Endothelial cell of umbilical vein (primary cell): ENCODE results near the gene PTGES3L. TPM values are rescaled to one million over a fixed set of nuclear protein-coding genes. Genes with fewer than 3 reads are reported as not detected.

Experiments
- BruUV-seq: library from RNA; stranded (reverse); fragments of 400-500 nt; replicated peaks from 2 replicates; lab custom pipeline; 2021; lab: Mats Ljungman, UMichigan
- CTCF ChIA-PET: fragments of 300-600, 350-600 bp; sonication (Branson Sonifier 250); formaldehyde crosslinking; loops from one replicate; lab custom pipeline; 2021; ENCODE audit warnings: antibody characterized with exemption, inconsistent platforms; lab: Charles Lee
- POLR2A ChIA-PET: fragments of 300-600, 350-600 bp; sonication (Branson Sonifier 250); formaldehyde crosslinking; loops from one replicate; lab custom pipeline; 2021; ENCODE audit warnings: antibody characterized with exemption, inconsistent platforms; lab: Charles Lee
- DNase-seq: peaks from one replicate; pipeline ENCODE4 v3.0.0-alpha.2; 2011; ENCODE audit warnings: low read depth, low spot score
- FAIRE-seq: peaks from 2 replicates; lab custom pipeline; 2011; peaks lifted over from hg19 to GRCh38; lab: Jason Lieb, UNC
- H2AFZ ChIP-seq: 2 replicates; pipeline ENCODE4 v1.6.0; 2012; ENCODE audit warnings: low read depth, low read length, control low read depth, inconsistent platforms
- H3K27ac ChIP-seq: 2 replicates; pipeline ENCODE4 v1.5.1; 2011; ENCODE audit warnings: low read depth, mild to moderate bottlenecking, control low read depth, low read length, moderate library complexity; ENCODE audit not compliant: insufficient read depth
- H3K27me3 ChIP-seq, 2 experiments: 2 replicates each; pipeline versions ENCODE4 v1.6.0 to v1.6.1; 2011; ENCODE audit warnings: low read length in 2 of 2, mixed read lengths in 1 of 2; ENCODE audit not compliant: control insufficient read depth in 2 of 2, insufficient read depth in 2 of 2
- H3K36me3 ChIP-seq, 2 experiments: 2 replicates in 1 of 2; 3 replicates in 1 of 2; pipeline ENCODE4 v1.5.1; 2011; ENCODE audit warnings: low read length in 2 of 2, mild to moderate bottlenecking in 1 of 2, moderate library complexity in 1 of 2; ENCODE audit not compliant: control insufficient read depth in 2 of 2, insufficient read depth in 2 of 2; ENCODE audit errors: extremely low read depth in 1 of 2
- H3K4me1 ChIP-seq: 3 replicates; pipeline ENCODE4 v1.5.1; 2011; ENCODE audit warnings: mild to moderate bottlenecking, low read length; ENCODE audit not compliant: control insufficient read depth, insufficient read depth; ENCODE audit errors: extremely low read depth
- H3K4me2 ChIP-seq: 2 replicates; pipeline ENCODE4 v1.6.1; 2011; ENCODE audit warnings: low read length, control low read depth, mixed read lengths; ENCODE audit not compliant: insufficient read depth
- H3K4me3 ChIP-seq, 3 experiments: fragments of 200-600 bp in 1 of 3; sonication (generic), shearing (Covaris generic) in 1 of 3; replicated peaks in 1 of 3; 2 replicates each; pipeline ENCODE4 v1.5.1; 2011 to 2016; ENCODE audit warnings: control low read depth in 3 of 3, low read length in 3 of 3, mild to moderate bottlenecking in 2 of 3, inconsistent platforms in 1 of 3, low read depth in 1 of 3, moderate library complexity in 1 of 3; ENCODE audit not compliant: insufficient read depth in 1 of 3
- H3K79me2 ChIP-seq: 2 replicates; pipeline ENCODE4 v1.6.0; 2012; ENCODE audit warnings: low read length, inconsistent platforms; ENCODE audit not compliant: control insufficient read depth, insufficient read depth
- H3K9ac ChIP-seq: replicated peaks from 2 replicates; pipeline ENCODE3; 2011; ENCODE audit warnings: low read length, control low read depth; ENCODE audit not compliant: insufficient read depth; ENCODE audit errors: extremely low read depth
- H3K9me1 ChIP-seq: replicated peaks from 3 replicates; pipeline ENCODE4 v1.6.0; 2011; ENCODE audit warnings: mild to moderate bottlenecking, low read length; ENCODE audit not compliant: control insufficient read depth, insufficient read depth; ENCODE audit errors: extremely low read depth
- H3K9me3 ChIP-seq: replicated peaks from 2 replicates; pipeline ENCODE4 v1.5.1; 2012; ENCODE audit warnings: low read length, inconsistent platforms; ENCODE audit not compliant: control insufficient read depth, insufficient read depth
- H4K20me1 ChIP-seq: replicated peaks from 2 replicates; pipeline ENCODE3; 2011; ENCODE audit warnings: mild to moderate bottlenecking, low read length; ENCODE audit not compliant: control insufficient read depth, insufficient read depth; ENCODE audit errors: extremely low read depth
- EZH2 ChIP-seq: IDR thresholded peaks from 2 replicates; pipeline ENCODE4 v1.6.1; 2012; ENCODE audit warnings: borderline replicate concordance, low read depth, mild to moderate bottlenecking, moderate library complexity, low read length, inconsistent platforms; ENCODE audit not compliant: severe bottlenecking
- FOS ChIP-seq: IDR thresholded peaks from 2 replicates; pipeline ENCODE4 v1.6.1; 2011; ENCODE audit warnings: mild to moderate bottlenecking, low read length, moderate library complexity, borderline replicate concordance; ENCODE audit not compliant: insufficient read depth
- GATA2 ChIP-seq: IDR thresholded peaks from 2 replicates; pipeline ENCODE4 v1.7.0; 2011; ENCODE audit warnings: low read depth, mild to moderate bottlenecking, moderate library complexity, mixed read lengths, low read length; ENCODE audit not compliant: insufficient read length, insufficient read depth
- JUN ChIP-seq: IDR thresholded peaks from 2 replicates; pipeline ENCODE4 v1.6.1; 2011; ENCODE audit warnings: borderline replicate concordance, low read depth; ENCODE audit not compliant: insufficient read length, insufficient read depth
- MYC ChIP-seq: IDR thresholded peaks from one replicate; pipeline ENCODE4 v1.6.1; 2011; ENCODE audit warnings: mild to moderate bottlenecking, low read depth, low read length
- POLR2A ChIP-seq: IDR thresholded peaks from 2 replicates; pipeline ENCODE4 v1.6.1; 2012; ENCODE audit warnings: low read depth, mild to moderate bottlenecking, control low read depth, low read length
- POLR2AphosphoS5 ChIP-seq: IDR thresholded peaks from 2 replicates; pipeline ENCODE4 v1.6.1; 2012; ENCODE audit warnings: low read depth, mild to moderate bottlenecking, control low read depth, low read length, moderate library complexity; ENCODE audit not compliant: insufficient read depth
- dilution Hi-C: fragments of 300-500 bp; cut with MboI; formaldehyde crosslinking; loops from one replicate; pipeline ENCODE4 v1.15.0; 2019; ENCODE audit warnings: low sequenced_read_pairs; ENCODE audit not compliant: extremely low pct_ligation_motif_present
- intact Hi-C: fragments of 100-400 bp; cut with micrococcal nuclease; formaldehyde crosslinking; loops from one replicate; pipeline ENCODE4 v1.10.0; 2022
- polyA plus RNA-seq, 4 experiments: library from polyadenylated mRNA; depleted of rRNA in 3 of 4; stranded (reverse) in 3 of 4; unstranded in 1 of 4; fragments of >200 nt; gene quantifications; 2 replicates each; pipeline versions ENCODE4 v1.2.1 to v1.2.3, GENCODE V29; 2011 to 2012; ENCODE audit warnings: missing spikeins in 1 of 4
- total RNA-seq: library from RNA; stranded (reverse); gene quantifications from 2 replicates; pipeline ENCODE4 v1.2.3, GENCODE V29; 2021
- TF ChIP-seq, protein P1 (sequence below), 2 donors: IDR thresholded peaks; 1 replicate in 1 of 2; 2 replicates in 1 of 2; pipeline ENCODE4 v1.5.1; 2011; ENCODE audit warnings: low read length in 2 of 2, mild to moderate bottlenecking in 2 of 2, moderate library complexity in 2 of 2, control low read depth in 1 of 2, inconsistent platforms in 1 of 2, low read depth in 1 of 2; ENCODE audit not compliant: insufficient read depth in 1 of 2; ENCODE audit errors: extremely low read depth in 1 of 2
- TF ChIP-seq, protein P2 (sequence below): IDR thresholded peaks from 2 replicates; pipeline ENCODE4 v1.6.1; 2011; ENCODE audit not compliant: insufficient read depth, insufficient read length

Gene PTGES3L
- total and polyA plus RNA-seq, 2 donors (not counting 3 experiments of a cell fraction or from before 2014, with no cell fraction given) = 0.23 TPM; not detected in 1

DNA sequence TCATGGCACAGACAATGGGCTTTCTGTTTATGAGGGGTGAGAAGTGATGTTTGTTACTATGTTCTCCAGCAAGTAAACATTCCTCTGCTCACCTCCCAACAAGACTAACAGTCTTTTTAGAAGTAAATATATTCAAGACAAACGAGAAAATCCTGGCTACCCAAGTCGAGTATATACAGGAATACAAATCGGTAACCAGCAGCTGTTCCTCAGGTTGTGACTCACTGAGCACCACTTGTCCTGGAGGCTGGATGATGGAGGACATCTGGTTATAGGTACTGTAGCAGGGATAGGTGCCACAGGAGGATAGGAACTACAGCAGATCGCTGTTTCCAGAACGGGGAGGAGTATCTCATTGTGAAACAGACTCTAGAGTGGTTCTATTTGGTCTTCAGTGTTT, 13.0 kb upstream of the PTGES3L start:
- dilution Hi-C loops = no loop called here
- Histone ChIP-seq H3K27me3 (no peaks in the 10 kb centered on the region), H3K4me2 (no peak overlapping the region), H3K4me1 (peaks cover 12% of the 10 kb centered on the region), H3K9ac (no peak overlapping the region), H3K4me3 (no peak overlapping the region), H2AFZ (no peak overlapping the region), H3K36me3 (peaks cover 16 to 22% of the 10 kb centered on the region in 2 experiments), H4K20me1 (no peaks in the 10 kb centered on the region), H3K9me3 (no peaks in the 10 kb centered on the region), H3K79me2 (no peaks in the 10 kb centered on the region), H3K9me1 (no peaks in the 10 kb centered on the region), H3K27ac (no peak overlapping the region)
- DNase-seq = no peak
- FAIRE-seq = no peak
- intact Hi-C loops = no loop called here
- TF ChIP-seq POLR2A (no peak), MYC (no peak), EZH2 (no peak), POLR2AphosphoS5 (no peak), FOS (no peak), GATA2 (no peak), JUN (no peak)
- TF ChIP-seq, protein P1, sequence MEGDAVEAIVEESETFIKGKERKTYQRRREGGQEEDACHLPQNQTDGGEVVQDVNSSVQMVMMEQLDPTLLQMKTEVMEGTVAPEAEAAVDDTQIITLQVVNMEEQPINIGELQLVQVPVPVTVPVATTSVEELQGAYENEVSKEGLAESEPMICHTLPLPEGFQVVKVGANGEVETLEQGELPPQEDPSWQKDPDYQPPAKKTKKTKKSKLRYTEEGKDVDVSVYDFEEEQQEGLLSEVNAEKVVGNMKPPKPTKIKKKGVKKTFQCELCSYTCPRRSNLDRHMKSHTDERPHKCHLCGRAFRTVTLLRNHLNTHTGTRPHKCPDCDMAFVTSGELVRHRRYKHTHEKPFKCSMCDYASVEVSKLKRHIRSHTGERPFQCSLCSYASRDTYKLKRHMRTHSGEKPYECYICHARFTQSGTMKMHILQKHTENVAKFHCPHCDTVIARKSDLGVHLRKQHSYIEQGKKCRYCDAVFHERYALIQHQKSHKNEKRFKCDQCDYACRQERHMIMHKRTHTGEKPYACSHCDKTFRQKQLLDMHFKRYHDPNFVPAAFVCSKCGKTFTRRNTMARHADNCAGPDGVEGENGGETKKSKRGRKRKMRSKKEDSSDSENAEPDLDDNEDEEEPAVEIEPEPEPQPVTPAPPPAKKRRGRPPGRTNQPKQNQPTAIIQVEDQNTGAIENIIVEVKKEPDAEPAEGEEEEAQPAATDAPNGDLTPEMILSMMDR (IDR thresholded peaks at IDR 0.05; ENCODE audit: extremely low read depth in 1 of 2, insufficient read depth in 1 of 2, low read depth in 1 of 2, low read length in 2 of 2) = no peak
- TF ChIP-seq, protein P2, sequence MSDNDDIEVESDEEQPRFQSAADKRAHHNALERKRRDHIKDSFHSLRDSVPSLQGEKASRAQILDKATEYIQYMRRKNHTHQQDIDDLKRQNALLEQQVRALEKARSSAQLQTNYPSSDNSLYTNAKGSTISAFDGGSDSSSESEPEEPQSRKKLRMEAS = no peak
- ChIA-PET CTCF (no interaction called here), POLR2A (no interaction called here)
- no TSS peak for BruUV-seq
